ENCODE data around the gene MOB3A. TPM values are rescaled to one million over a fixed set of nuclear protein-coding genes. Genes with fewer than 3 reads are reported as not detected.

MOB3A gene
- total and polyA plus RNA-seq, 9 of the 15 experiments (the other 6 are each of a cell fraction or from before 2014, with no cell fraction given) = 1.1 to 24.1 (median 6.0) TPM

GRCh38 chr19:2060884-2061494, 35.1 kb downstream of the MOB3A start (continued):
- peak; percentile 85 for TF ChIP-seq MGA (IDR thresholded peaks at IDR 0.05)
- no peak for TF ChIP-seq FOS (IDR thresholded peaks at IDR 0.05; ENCODE audit: extremely low read depth, insufficient read length)
- no peak for TF ChIP-seq ZSCAN29 (IDR thresholded peaks at IDR 0.05)
- TF ChIP-seq ZNF12 (CRISPR knock-in tag; IDR thresholded peaks at IDR 0.05) = no peak
- TF ChIP-seq ZBTB40 (IDR thresholded peaks at IDR 0.05) = no peak
- TF ChIP-seq ZBTB40 (CRISPR knock-in tag; IDR thresholded peaks at IDR 0.05) = no peak
- 0 out of 2 replicates have a peak, but pooled peaks have one; percentile 38 for TF ChIP-seq ZNF717 (CRISPR knock-in tag; IDR thresholded peaks at IDR 0.05)
- no peak for TF ChIP-seq TRIM28 (IDR thresholded peaks at IDR 0.05)

Data from K562 (cell line).